HG03378 (cell line): ENCODE results near the gene EPC1.
A peak's percentile ranks its signal among the peaks of the same experiment; 100 is the strongest.
"Not testable (repeated sequence)": the region's sequence is repeated elsewhere in the genome, so short reads cannot be mapped to it uniquely, and the experiment has no call there.

Experiments
- ATAC-seq: cut with Tn5 transposase; IDR thresholded peaks from one replicate; pipeline ENCODE4 v1.9.1; 2021; ENCODE audit warnings: mild to moderate bottlenecking, moderate library complexity; ENCODE audit not compliant: unreplicated experiment

Gene EPC1, protein sequence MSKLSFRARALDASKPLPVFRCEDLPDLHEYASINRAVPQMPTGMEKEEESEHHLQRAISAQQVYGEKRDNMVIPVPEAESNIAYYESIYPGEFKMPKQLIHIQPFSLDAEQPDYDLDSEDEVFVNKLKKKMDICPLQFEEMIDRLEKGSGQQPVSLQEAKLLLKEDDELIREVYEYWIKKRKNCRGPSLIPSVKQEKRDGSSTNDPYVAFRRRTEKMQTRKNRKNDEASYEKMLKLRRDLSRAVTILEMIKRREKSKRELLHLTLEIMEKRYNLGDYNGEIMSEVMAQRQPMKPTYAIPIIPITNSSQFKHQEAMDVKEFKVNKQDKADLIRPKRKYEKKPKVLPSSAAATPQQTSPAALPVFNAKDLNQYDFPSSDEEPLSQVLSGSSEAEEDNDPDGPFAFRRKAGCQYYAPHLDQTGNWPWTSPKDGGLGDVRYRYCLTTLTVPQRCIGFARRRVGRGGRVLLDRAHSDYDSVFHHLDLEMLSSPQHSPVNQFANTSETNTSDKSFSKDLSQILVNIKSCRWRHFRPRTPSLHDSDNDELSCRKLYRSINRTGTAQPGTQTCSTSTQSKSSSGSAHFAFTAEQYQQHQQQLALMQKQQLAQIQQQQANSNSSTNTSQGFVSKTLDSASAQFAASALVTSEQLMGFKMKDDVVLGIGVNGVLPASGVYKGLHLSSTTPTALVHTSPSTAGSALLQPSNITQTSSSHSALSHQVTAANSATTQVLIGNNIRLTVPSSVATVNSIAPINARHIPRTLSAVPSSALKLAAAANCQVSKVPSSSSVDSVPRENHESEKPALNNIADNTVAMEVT

DNA sequence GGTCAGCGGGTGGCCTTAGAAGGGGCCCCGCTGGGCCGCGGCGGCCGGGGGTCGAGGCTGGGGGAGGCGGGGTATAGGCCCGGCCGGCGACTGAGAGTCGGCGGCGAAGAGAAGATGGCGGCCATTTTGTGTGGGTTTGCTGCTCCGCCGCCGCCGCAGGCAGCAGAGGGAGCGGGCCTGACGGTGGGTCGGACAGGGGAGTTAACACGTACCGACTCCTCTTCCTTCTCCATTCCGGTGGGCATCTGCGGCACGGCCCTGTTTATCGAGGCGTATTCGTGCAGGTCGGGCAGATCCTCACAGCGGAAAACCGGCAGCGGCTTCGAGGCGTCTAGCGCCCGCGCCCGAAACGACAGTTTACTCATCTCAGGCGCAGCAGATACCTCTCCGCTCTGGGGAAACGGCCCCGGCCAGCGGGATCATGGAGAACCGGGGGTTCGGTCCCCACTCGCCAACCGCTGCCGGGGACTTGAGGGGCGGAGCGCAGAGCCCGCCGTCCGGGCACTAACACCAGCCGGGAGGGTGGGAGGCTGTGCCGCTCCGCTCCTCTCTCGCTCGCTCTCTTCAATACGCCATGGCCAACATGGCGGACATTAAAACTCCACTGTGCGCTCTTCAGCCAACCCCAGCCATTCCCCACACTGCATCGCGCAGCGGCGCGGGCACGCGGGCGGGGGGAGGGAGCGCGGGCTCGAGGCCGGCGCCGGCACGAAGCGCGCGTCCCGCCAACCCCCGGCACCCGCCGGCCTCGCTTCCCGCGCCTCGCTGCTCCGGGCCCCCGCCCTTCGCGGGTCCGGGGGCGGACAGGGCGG lies at the start of gene EPC1:
Gene EPC1 (minus strand): TSS at position 608 of the 812 bp plus-strand sequence. CDS start 243 bp downstream, at position 365.
- peak; percentile 61 for ATAC-seq

DNA sequence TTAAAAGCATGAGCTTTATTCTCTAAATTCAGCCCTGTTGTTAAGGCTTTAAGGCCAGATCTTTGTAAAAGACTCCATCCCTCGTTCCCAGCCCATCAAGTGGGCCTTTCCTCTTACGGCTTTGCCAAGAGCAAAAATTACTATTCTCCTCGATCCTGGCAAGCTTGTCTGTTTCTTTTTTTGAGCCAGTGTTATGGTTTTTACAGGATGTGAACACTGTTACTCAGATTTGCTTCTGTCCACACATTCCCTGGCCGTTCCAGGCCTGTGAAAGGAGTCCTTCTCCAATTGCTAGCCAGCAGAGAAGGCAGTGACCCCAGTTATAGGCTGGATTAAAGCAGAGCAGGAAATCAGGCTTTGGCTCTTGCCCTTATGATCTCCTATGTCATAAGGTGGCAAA lies 47.0 kb upstream of the EPC1 start:
- ATAC-seq, result no peak

DNA sequence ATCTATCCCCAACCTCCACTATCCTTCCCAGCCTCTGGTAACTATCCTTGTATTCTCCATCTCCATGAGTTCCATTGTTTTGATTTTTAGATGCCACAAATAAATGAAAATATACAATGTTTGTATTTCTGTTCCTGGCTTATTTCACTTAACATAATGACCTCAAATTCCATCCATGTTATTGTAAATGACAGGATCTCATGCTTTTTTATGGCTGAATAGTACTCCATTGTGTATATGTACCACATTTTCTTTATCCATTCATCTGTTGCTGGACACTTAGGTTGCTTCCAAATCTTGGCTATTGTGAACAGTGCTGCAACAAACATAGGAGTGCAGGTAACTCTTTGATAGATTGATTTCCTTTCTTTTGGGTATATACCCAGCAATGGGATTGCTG lies 45.3 kb upstream of the EPC1 start:
- ATAC-seq, result not testable (repeated sequence)

DNA sequence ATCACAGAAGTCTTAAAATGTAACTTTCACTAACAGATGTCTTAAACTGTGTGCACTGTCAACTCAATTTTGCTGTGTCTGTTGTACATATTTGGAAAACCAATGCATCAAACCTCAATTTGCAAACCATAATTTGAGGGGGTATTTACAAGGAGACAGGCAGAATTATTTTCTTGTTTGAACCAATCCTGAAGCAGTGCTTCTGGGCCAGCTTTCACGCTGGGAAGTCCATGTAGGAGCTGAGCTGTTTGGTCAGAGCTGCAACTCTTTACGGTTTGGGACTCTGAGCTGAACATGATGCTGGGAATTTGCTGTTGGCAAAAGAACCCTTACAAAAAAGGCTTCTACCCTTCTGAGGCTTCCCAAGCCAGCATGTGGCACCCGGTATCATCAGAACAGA lies 43.2 kb upstream of the EPC1 start:
- ATAC-seq, result no peak

DNA sequence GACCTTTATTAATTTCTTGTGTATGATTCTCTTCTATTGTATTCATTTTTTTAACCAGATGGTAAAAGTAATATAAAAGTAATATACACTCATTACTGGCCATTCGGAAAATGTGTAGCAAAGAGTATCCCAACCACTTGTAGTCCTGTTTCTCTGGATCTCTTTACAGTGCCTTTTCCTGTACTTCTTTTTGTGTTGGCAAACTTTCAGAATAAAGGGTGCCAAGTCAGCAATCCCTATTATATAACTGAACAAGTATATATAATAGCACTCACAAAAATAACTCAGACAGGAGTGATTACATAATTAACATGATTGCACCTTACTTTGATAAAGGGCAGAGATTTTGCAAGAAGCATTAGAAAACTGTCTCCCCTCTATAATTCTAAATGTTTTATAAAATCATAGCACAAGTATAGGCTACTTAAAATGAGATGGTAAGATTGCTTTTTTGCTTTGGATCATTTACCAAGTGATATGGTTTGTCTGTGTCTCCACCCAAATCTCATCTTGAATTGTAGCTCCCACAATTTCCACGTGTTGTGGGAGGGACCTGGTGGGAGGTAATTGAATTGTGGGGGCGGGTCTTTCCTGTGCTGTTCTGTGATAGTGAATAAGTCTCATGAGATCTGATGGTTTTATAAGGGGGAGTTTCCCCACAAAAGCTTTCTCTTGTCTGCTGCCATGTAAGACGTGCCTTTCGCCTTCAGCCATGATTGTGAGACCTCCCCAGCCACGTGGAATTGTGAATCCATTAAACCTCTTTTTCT lies 41.5 kb upstream of the EPC1 start:
- no peak for ATAC-seq

DNA sequence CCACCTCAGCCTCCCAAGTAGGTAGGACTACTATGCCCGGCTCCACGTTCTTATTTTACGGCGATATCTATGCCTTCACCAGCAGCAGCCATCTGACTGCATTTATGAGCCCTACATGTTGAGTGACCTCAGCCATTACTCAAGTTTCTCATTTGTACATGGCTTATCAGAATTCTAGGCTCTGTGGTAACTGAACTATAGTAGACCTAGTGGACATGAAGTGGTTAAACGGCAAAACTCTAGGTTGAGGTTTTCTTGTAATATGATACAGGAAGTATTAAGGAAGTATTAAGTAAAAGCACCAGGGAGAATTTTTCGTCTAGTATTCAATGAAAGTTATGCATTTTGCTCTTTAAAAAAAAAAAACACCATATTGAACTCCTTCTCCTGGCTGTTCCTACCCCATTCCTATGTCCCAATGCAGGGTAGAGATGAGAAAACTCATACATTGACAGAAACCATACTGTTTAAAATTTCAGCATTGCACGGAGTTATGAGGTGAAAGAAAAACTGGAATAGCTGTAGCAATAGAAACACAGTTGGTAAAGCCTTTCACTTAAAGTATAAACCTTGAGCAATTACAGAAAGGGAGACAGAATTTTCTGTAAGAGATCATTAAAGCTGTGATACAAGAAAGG lies 39.8 kb upstream of the EPC1 start:
- ATAC-seq, result no peak

DNA sequence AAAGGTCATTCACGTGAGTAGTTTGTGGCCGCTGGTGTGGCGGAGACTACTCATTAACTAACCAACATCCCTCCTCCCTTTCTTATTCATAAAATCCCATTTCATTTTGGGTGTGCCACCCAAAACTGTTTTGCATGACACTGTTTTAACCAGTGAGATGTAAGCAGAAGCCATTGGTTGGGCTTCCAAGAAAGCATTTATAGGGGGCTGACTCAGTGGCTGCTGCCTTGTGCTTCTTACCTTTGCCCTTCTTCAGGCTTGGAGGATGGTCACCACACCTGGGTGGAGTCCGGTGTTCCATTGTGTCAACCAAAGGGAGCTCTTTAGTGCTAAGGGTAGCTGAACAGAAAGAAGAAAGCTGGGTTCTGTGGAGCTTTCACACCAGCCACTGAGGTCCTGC lies 37.2 kb upstream of the EPC1 start:
- no peak for ATAC-seq

DNA sequence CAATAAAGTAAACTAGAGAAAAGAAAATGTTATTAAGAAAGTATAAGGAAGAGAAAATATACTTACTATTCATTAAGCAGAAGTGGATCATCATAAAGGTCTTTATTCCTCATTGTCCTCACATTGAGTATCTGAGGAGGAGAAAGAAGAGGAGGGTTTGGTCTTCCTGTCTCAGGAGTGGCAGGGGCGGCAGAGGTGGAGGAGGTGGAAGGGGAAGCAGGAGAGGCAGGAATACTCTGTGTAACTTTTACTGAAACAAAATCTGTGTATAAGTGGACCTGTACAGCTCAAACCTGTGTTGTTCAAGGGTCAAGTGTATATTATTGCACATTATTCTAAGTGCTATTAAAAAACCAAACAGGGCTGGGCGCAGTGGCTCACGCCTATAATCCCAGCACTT lies 34.2 kb upstream of the EPC1 start:
- ATAC-seq, result no peak

DNA sequence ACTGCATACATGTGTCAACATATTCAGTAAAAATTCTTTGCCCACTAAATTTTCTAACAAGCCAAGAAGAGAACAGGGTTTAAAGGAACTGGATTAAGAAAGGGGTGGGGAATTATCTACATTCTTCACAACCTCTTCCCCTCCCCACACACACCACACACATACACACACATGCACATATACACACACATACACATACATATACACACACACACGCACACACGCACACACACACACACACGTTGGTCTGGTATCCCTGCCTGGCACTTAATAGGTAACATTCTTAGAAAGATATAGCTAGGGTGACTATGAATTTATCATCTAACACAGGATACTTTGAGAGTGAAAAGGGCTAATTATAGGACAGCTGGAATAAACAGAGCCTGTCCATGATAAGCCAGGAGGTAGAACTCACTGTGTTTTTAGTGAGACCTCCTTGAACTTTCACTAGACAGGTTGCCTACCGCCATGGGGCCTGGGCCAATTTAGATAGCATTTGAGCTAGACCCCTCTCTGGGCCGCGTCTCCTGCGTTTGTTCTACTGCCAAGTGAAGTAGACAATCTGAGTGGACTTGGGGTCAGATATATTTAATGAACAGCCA lies 33.1 kb upstream of the EPC1 start:
- ATAC-seq, result no peak

DNA sequence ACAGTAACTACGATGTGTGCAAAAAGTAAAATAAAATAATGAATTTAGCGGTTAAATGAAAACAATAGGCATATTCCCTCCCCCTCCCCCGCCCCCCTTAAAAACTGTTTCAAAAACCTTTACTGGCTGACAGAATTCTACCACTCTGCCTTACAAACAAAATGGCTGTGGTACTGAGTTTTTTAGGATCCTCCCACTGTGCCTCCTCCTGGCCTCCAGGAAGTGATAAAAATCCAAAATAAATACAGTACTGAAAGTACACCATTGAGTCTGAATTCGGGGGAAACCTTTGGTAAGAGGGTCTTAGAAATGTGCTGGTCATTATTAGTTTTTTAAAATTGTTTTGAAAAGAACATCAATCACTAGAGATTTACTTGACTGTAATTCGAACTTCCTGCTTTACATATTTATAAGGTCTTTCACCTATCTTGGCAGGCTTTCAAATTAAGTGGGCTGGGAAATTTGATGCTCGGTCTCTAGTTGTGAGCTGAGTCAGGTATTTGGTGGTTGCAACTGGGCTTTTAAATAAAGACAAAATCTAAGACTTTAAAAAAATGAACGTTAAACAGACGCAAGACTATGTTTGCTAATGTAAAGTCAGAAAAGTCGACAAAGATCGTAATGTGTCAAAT lies 32.5 kb upstream of the EPC1 start:
- ATAC-seq, result no peak

DNA sequence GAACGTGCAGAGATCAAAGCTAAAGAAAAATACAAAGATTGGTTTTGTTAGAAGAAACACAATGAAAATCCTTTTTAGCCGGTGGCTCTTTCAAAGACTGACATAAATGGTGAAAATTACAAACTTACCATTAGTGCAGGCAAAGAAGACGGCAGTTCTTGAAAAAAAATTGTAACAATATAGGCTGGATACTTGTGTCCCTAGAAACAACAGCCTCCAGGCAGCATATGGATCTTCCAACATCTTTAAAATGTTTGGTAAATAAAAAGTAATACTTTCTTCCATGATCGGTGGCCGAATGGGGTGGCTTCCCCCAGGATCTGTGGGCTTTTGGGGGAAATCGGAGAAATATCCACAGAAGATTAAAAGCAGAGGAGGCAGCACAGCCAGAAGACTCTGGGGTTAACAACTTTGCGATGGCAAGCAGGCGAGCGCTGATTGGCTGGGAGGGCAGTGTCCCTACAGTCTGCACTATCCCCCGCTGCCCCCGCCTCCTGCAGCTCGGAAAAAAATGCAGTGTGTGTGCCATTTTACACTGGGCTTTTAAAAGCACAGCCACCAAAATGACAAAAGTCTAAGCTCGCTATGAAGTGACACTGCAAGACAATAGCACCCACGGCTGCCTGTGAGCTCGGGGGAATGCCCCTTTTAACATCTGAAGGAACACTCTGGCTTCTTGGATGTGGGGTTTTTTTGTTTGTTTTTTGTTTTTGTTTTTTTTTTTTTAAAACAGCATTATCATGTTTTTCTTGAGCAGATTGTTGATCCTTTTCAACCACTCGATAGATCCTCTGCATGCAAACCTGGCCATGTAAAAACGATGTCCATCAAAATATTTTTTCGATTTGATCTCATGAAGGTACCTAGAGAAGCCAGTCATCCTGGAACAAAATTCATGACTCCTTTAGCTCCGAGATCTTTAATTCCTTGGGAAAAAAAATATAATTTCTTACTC lies 31.7 kb upstream of the EPC1 start:
- peak; percentile 86 for ATAC-seq

DNA sequence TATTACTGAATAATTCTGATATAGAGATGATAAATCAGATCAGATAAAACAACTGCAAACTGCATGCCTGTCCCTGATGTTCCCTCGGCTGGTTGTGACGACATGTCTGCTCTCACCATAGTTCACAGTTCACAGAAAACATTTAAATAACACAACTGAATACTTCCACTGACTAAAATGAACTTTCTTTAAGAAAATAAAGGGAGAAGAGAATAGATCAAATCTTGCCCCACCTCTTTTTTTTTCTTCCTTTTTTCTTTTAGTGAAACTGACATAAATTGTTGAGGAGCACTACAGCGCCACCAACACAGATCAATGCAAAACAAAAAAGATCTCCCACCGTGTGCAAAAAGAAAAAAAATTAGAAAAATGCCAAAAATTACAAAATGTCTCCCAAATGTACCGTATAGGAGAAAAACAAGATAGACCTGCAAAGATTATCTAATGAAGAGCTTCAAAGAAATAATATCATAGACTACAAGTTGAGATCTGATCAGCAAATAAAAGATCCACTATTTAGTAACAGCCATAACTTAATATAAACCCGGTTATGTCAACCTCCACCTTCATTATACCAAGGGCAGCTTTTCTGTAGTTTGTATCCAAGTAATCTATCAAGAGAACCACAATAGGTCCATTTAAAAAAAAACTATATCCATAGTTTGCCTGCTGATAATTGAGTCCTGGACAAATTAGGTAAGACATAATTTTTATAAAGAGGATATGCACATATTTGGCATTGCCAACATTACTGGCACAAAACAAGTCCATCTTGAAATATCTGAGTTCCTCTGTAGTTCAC lies 30.7 kb upstream of the EPC1 start:
- ATAC-seq, result no peak

DNA sequence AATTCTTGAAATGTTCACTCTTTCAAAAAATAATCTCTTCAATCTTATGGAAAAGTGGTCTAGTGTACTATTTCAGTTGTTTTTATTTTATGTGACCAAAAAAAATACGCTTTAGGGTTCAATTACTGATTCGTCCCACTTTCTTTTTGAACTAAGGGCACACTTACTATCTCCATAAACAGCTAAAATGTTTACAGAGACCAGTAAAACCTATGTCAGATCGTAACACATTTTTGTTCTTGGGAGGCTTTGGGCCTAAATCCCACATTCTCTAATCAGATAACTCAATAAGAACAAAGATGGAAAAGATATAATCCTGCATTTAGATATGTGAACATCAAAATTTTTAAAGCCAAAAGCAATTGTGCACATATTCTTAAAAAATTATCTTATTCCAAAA lies 29.8 kb upstream of the EPC1 start:
- ATAC-seq, result no peak

DNA sequence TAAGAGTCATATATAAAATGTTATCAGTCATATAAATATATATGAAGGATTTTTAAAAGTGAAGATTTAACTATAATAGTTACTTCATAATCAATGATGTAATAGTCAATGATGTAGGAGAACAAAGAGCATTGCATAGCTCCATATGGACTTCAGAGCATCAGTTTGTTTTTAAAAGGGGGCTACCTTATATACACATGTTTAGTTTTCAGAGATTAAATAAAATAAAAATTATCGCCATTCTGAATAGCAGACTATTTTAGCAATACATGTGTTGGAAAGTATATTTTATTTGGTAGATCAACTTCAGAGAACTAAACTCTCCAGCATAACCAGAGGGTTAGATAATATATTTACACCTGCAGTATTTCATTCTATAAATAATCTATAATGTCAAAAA lies 29.1 kb upstream of the EPC1 start:
- no peak for ATAC-seq

DNA sequence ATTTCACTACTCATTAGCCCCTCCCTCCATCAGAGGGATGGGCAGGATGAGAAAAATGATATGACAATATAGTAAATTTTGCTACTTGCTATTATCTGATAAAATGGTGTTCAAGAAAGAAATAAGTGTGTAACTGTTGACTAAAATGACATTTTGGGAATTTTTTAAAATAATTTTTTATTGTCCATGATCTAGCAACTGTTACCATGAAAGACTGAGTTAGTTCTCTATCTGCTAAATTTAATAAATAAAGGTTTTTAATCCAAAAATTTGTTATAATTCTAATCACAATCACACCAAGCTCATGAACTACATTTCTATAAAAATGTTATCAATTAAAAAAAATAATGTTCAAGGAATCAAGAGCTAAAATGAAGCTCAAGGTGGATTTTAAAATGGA lies 28.7 kb upstream of the EPC1 start:
- no peak for ATAC-seq

DNA sequence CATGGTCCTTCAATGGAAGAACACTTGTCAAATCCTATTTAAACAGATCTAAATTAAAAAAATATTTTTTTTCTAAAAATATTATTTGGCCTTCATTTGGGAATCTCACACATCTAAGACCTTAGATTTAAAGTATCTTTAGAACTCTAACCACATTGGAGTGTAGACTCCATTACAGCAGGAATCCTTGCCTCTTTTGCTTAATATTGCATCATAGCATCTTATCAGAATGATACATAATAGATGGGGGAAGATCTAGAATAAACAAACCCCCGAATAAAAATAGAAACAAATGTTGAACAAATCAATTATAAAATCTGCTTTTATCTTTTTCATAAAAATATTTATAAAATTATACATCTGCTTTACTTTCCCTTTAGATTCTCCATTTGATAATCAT lies 27.6 kb upstream of the EPC1 start:
- ATAC-seq, result no peak

DNA sequence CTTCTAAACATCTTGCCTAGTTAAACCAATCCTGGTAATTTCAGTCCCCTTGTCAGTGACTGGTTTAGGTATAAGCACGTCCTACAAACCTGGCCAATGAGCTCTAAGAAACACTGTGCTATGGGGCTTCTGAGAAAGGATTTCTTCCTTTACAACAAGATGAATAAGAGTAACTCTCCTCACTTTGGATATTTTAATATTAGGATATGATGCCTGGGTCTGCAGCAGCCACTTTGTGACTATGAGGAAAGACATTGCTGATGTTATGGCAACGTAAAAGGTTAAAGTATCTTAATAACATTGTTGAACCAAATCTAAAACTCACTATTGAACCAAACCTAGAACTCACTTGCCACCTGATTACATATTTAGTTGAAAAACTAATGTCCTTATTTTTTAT lies 26.5 kb upstream of the EPC1 start:
- ATAC-seq, result no peak
